Naive thymus-derived CD4-positive, alpha-beta T cell (primary cell): ENCODE measurements around the gene MEX3D. TPM values are rescaled to one million over a fixed set of nuclear protein-coding genes. Genes with fewer than 3 reads are reported as not detected.

Source experiments
- ATAC-seq: fragments of 150-1000 bp; cut with Tn5 transposase; 2 replicates; pipeline ENCODE4 v1.10.0; 2021; ENCODE audit warnings: mild to moderate bottlenecking, moderate library complexity
- CTCF ChIA-PET: fragments of 350-600 bp; sonication (Branson Sonifier 250); formaldehyde crosslinking; loops from one replicate; lab custom pipeline; 2021; ENCODE audit warnings: antibody characterized with exemption; lab: Charles Lee
- POLR2A ChIA-PET: fragments of 350-600 bp; sonication (Branson Sonifier 250); formaldehyde crosslinking; loops from one replicate; lab custom pipeline; 2021; ENCODE audit warnings: antibody characterized with exemption, inconsistent platforms; lab: Charles Lee
- DNase-seq, 9 donors: peaks; one replicate each; pipeline versions ENCODE4 v3.0.0 to v3.0.0-alpha.2; 2020 to 2022; ENCODE audit warnings: mixed read lengths in 1 of 9
- H3K27ac ChIP-seq: one replicate; pipeline ENCODE4 v1.7.0; 2013; ENCODE audit warnings: mild to moderate bottlenecking, low read depth, low read length, moderate library complexity
- H3K27me3 ChIP-seq, 2 donors: one replicate each; pipeline ENCODE4 v1.7.0; 2013; ENCODE audit warnings: low read length in 2 of 2, mild to moderate bottlenecking in 2 of 2, moderate library complexity in 2 of 2; ENCODE audit not compliant: control insufficient read depth in 2 of 2, insufficient read depth in 2 of 2
- H3K36me3 ChIP-seq, 3 experiments: 1 replicate in 2 of 3; 2 replicates in 1 of 3; pipeline ENCODE4 v1.7.0; 2013; ENCODE audit warnings: low read length in 3 of 3, mild to moderate bottlenecking in 3 of 3, moderate library complexity in 1 of 3; ENCODE audit not compliant: insufficient read depth in 3 of 3, control insufficient read depth in 2 of 3
- H3K4me1 ChIP-seq, 2 donors: one replicate each; pipeline ENCODE4 v1.7.0; 2013; ENCODE audit warnings: low read length in 2 of 2, mild to moderate bottlenecking in 2 of 2, moderate library complexity in 1 of 2; ENCODE audit not compliant: control insufficient read depth in 2 of 2, insufficient read depth in 2 of 2
- H3K4me3 ChIP-seq: 2 replicates; pipeline ENCODE4 v1.7.0; 2013; ENCODE audit warnings: mild to moderate bottlenecking, low read length
- H3K9me3 ChIP-seq, 3 experiments: 1 replicate in 2 of 3; 2 replicates in 1 of 3; pipeline ENCODE4 v1.7.0; 2013; ENCODE audit warnings: low read length in 3 of 3; ENCODE audit not compliant: control insufficient read depth in 2 of 3
- H3K27ac Mint-ChIP-seq, 9 donors: one replicate each; pipeline ENCODE4 v1.8.0; 2020 to 2022; ENCODE audit warnings: mixed read lengths in 9 of 9, mild to moderate bottlenecking in 8 of 9, moderate library complexity in 5 of 9, inconsistent platforms in 2 of 9
- H3K27me3 Mint-ChIP-seq, 5 donors: one replicate each; pipeline ENCODE4 v1.8.0; 2021 to 2022; ENCODE audit warnings: mixed read lengths in 5 of 5, mild to moderate bottlenecking in 1 of 5
- H3K36me3 Mint-ChIP-seq, 5 donors: one replicate each; pipeline ENCODE4 v1.8.0; 2020 to 2022; ENCODE audit warnings: mixed read lengths in 5 of 5, mild to moderate bottlenecking in 3 of 5, inconsistent platforms in 1 of 5
- H3K4me1 Mint-ChIP-seq, 7 donors: one replicate each; pipeline ENCODE4 v1.8.0; 2020 to 2022; ENCODE audit warnings: mixed read lengths in 7 of 7, mild to moderate bottlenecking in 3 of 7, inconsistent platforms in 1 of 7
- H3K4me3 Mint-ChIP-seq, 10 donors: one replicate each; pipeline ENCODE4 v1.8.0; 2020 to 2022; ENCODE audit warnings: mild to moderate bottlenecking in 10 of 10, mixed read lengths in 10 of 10, moderate library complexity in 6 of 10, inconsistent platforms in 2 of 10
- H3K9me3 Mint-ChIP-seq, 11 donors: one replicate each; pipeline ENCODE4 v1.8.0; 2020 to 2022; ENCODE audit warnings: mixed read lengths in 11 of 11, mild to moderate bottlenecking in 4 of 11, inconsistent platforms in 1 of 11, moderate library complexity in 1 of 11
- intact Hi-C, 2 donors: fragments of 100-400 bp; cut with micrococcal nuclease; formaldehyde crosslinking; loops; one replicate each; pipeline ENCODE4 v1.15.1; 2023
- polyA plus RNA-seq, 2 donors: library from polyadenylated mRNA; unstranded; fragments of 300-500 nt; fragmentation: Illumina TruSeq; gene quantifications; one replicate each; pipeline ENCODE4 v1.2.3, GENCODE V29; 2021
- total RNA-seq, 6 experiments: library from RNA in 5 of 6; stranded (reverse) in 5 of 6; gene quantifications; 1 replicate in 5 of 6; 2 replicates in 1 of 6; pipeline ENCODE4 v1.2.3 and lab custom pipeline; 2021 to 2026

Gene MEX3D
- total and polyA plus RNA-seq, 7 experiments from 2014 or later: 2.1 to 8.3 (median 2.3) TPM; not detected in 2

- no peaks in the 10 kb centered on the region for H3K27me3 ChIP-seq
- H3K4me3 ChIP-seq: no peak overlapping the region
- Mint-ChIP-seq H3K36me3 (peaks cover 0 to 27% (median 8%) of the 10 kb centered on the region in 5 donors), H3K4me3 (no peak overlapping the region), H3K4me1 (peaks cover 23 to 44% (median 32%) of the 10 kb centered on the region in 7 donors), H3K27ac (no peak overlapping the region), H3K9me3 (peaks cover 0 to 2% (median 0%) of the 10 kb centered on the region in 11 donors), H3K27me3 (no peaks in the 10 kb centered on the region)
- DNase-seq (no peak), ATAC-seq (no peak)
- peaks cover 0 to 70% (median 6%) of the 10 kb centered on the region in 3 experiments for H3K36me3 ChIP-seq
- POLR2A ChIA-PET: interaction anchor here (0.5 kb wide), 1 partner anchor 159 kb away, joined by 3 read pairs; no protein-coding TSS in a partner anchor
- H3K4me1 ChIP-seq: peaks cover 16 to 22% of the 10 kb centered on the region in 2 donors
- H3K9me3 ChIP-seq: no peaks in the 10 kb centered on the region
- CTCF ChIA-PET: no interaction called here
- intact Hi-C loops: no loop called here
- H3K27ac ChIP-seq: no peak overlapping the region
Observed at GRCh38 chr19:1613146-1613545, 45.0 kb upstream of the MEX3D start.

DNA sequence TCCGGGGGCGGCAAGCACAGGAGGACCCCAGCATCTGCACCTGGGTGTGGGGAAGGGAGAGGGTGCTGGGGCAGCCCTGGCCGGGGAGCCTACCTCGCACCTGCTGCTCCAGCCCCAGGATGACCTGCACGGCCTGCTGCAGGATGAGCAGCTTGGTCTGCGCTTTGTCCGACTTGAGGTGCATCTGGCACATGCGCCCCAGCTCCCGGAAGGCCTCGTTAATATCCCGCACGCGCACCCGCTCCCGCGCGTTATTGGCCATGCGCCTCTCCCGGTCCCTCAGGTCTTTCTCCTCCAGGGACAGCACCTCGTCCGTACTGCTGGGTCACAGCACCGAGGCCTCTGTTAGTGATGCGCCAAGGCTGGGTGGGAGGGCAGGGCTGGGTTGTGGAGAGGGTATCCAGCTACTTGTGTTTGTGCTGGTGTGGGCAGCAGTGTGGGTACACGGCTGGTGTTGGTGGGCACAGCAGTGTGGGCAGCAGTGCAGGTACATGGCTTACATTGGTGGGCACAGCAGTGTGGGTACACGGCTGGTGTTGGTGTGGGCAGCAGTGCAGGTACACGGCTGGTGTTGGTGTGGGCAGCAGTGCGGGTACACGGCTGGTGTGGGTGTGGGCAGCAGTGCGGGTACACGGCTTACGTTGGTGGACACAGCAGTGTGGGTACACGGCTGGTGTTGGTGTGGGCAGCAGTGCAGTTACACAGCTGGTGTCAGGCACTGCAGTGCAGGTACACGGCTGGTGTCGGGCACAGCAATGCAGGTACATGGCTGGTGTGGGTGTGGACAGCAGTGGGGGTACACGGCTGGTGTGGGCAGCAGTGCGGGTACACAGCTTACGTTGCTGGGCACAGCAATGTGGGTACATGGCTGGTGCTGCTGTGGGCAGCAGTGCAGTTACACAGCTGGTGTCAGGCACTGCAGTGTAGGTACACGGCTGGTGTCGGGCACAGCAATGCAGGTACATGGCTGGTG lies 44.3 kb upstream of the MEX3D start:
- POLR2A ChIA-PET: interaction anchor here (0.5 kb wide), 1 partner anchor 159 kb away, joined by 3 read pairs; no protein-coding TSS in a partner anchor
- H3K36me3 Mint-ChIP-seq: peaks cover 0 to 27% (median 8%) of the 10 kb centered on the region in 5 donors
- Histone ChIP-seq H3K4me3 (no peak overlapping the region), H3K27ac (no peak overlapping the region), H3K36me3 (peaks cover 0 to 63% (median 6%) of the 10 kb centered on the region in 3 experiments), H3K9me3 (no peaks in the 10 kb centered on the region), H3K4me1 (peaks cover 16 to 22% of the 10 kb centered on the region in 2 donors), H3K27me3 (no peaks in the 10 kb centered on the region)
- intact Hi-C loops: no loop called here
- CTCF ChIA-PET: interaction anchor here (0.6 to 1.4 kb wide), 2 partner anchors 58 to 1347 kb away, joined by 3 to 4 read pairs; no protein-coding TSS in a partner anchor
- DNase-seq: no peak
- no peak for ATAC-seq
- H3K27me3 Mint-ChIP-seq: no peaks in the 10 kb centered on the region
- peaks cover 18 to 40% (median 30%) of the 10 kb centered on the region in 7 donors for H3K4me1 Mint-ChIP-seq
- H3K27ac Mint-ChIP-seq: peak overlapping the region in 1 of 9 donors; percentile 54
- H3K9me3 Mint-ChIP-seq: peaks cover 0 to 2% (median 0%) of the 10 kb centered on the region in 11 donors
- no peak overlapping the region for H3K4me3 Mint-ChIP-seq

DNA sequence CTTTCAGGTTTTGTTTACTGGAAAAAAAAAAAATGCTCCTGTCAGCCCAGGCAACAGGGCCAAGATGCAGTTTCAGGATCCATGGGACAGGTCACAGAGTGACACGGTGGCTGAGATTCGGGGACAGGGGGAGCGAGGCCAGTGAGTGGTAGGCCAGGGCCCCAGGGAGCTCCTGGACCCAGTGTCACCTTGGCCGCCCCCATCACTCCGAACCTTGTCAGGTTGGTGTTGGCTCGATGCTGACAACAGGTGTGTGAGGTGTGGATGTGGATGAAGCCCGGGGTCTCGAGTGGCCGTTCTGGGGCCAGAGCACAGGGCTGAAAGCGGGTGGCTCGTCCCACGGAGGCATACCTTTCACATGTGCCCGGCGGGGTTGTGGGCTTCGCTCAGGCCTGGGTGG lies 43.2 kb upstream of the MEX3D start:
- Histone ChIP-seq H3K27ac (no peak overlapping the region), H3K36me3 (peaks cover 0 to 56% (median 6%) of the 10 kb centered on the region in 3 experiments), H3K4me3 (no peak overlapping the region), H3K9me3 (no peaks in the 10 kb centered on the region), H3K27me3 (no peaks in the 10 kb centered on the region), H3K4me1 (peaks cover 18 to 23% of the 10 kb centered on the region in 2 donors)
- POLR2A ChIA-PET: interaction anchor here (0.7 kb wide), 1 partner anchor 735 kb away, joined by 4 read pairs; no protein-coding TSS in a partner anchor
- H3K9me3 Mint-ChIP-seq: peaks cover 0 to 2% (median 0%) of the 10 kb centered on the region in 11 donors
- H3K27ac Mint-ChIP-seq: peak overlapping the region in 3 of 9 donors; percentile 23 to 70 (median 63)
- peaks cover 8 to 39% (median 26%) of the 10 kb centered on the region in 7 donors for H3K4me1 Mint-ChIP-seq
- intact Hi-C loops: no loop called here
- no peak for DNase-seq
- CTCF ChIA-PET: interaction anchor here (0.6 to 1.4 kb wide), 2 partner anchors 59 to 1348 kb away, joined by 3 to 4 read pairs; no protein-coding TSS in a partner anchor
- no peak for ATAC-seq
- H3K27me3 Mint-ChIP-seq: no peaks in the 10 kb centered on the region
- peaks cover 0 to 19% (median 5%) of the 10 kb centered on the region in 5 donors for H3K36me3 Mint-ChIP-seq
- peak overlapping the region in 2 of 10 donors; percentile 2 to 23 for H3K4me3 Mint-ChIP-seq

- Histone ChIP-seq H3K27me3 (no peaks in the 10 kb centered on the region), H3K36me3 (peaks cover 0 to 50% (median 6%) of the 10 kb centered on the region in 3 experiments), H3K27ac (no peak overlapping the region), H3K4me3 (no peak overlapping the region), H3K4me1 (peaks cover 23 to 27% of the 10 kb centered on the region in 2 donors), H3K9me3 (no peaks in the 10 kb centered on the region)
- no peak for DNase-seq
- Mint-ChIP-seq H3K27me3 (no peaks in the 10 kb centered on the region), H3K4me1 (peaks cover 14 to 47% (median 33%) of the 10 kb centered on the region in 7 donors), H3K9me3 (peaks cover 0 to 2% (median 0%) of the 10 kb centered on the region in 11 donors), H3K4me3 (peak overlapping the region in 1 of 10 donors; percentile 23), H3K36me3 (peaks cover 0 to 15% (median under 1%) of the 10 kb centered on the region in 5 donors), H3K27ac (peak overlapping the region in 3 of 9 donors; percentile 28 to 63 (median 31))
- ChIA-PET CTCF (no interaction called here), POLR2A (interaction anchor here (0.7 kb wide), 1 partner anchor 736 kb away, joined by 4 read pairs; no protein-coding TSS in a partner anchor)
- intact Hi-C loops: no loop called here
- ATAC-seq: no peak
Observed at GRCh38 chr19:1610579-1610978, 42.5 kb upstream of the MEX3D start.

GRCh38 chr19:1609680-1610474 lies 41.8 kb upstream of the MEX3D start:
- Histone ChIP-seq H3K36me3 (peaks cover 0 to 47% (median 6%) of the 10 kb centered on the region in 3 experiments), H3K27ac (peak overlapping the region; percentile 66), H3K4me3 (no peak overlapping the region), H3K4me1 (peaks cover 23 to 27% of the 10 kb centered on the region in 2 donors), H3K27me3 (no peaks in the 10 kb centered on the region), H3K9me3 (no peaks in the 10 kb centered on the region)
- H3K9me3 Mint-ChIP-seq: peaks cover 0 to 2% (median 0%) of the 10 kb centered on the region in 11 donors
- H3K36me3 Mint-ChIP-seq: peaks cover 0 to 13% (median 0%) of the 10 kb centered on the region in 5 donors
- peak overlapping the region in 6 of 9 donors; percentile 64 to 88 (median 86) for H3K27ac Mint-ChIP-seq
- ChIA-PET CTCF (no interaction called here), POLR2A (interaction anchor here (0.7 to 1.7 kb wide), 2 partner anchors 17 to 18 kb away, joined by 3 to 6 read pairs; partner anchors contain the start of gene MBD3)
- DNase-seq (no peak), ATAC-seq (no peak)
- H3K27me3 Mint-ChIP-seq: no peaks in the 10 kb centered on the region
- H3K4me3 Mint-ChIP-seq: peak overlapping the region in 8 of 10 donors; percentile 44 to 91 (median 86)
- intact Hi-C loops: loop anchor here in 1 of 2 donors (5.0 kb wide), 2 partner anchors 62 to 118 kb away; partner anchors contain the start of genes PCSK4 and REEP6
- H3K4me1 Mint-ChIP-seq: peaks cover 14 to 49% (median 34%) of the 10 kb centered on the region in 7 donors
